Astrocyte of the spinal cord (primary cell): ENCODE results near the gene DESI2.

Experiments used
- DNase-seq: peaks from one replicate; pipeline ENCODE4 v3.0.0; 2011; ENCODE audit warnings: low read depth, low spot score
- H3K4me3 ChIP-seq: 2 replicates; pipeline ENCODE4 v1.5.1; 2011; ENCODE audit warnings: low read depth, mild to moderate bottlenecking, low read length, moderate library complexity
- in situ Hi-C: cut with HindIII; loops from 2 replicates; pipeline ENCODE4 v1.10.0; 2017; ENCODE audit warnings: low sequenced_read_pairs
- TF ChIP-seq, protein P1 (sequence below): IDR thresholded peaks from 2 replicates; pipeline ENCODE4 v1.5.1; 2012; ENCODE audit warnings: low read depth, mild to moderate bottlenecking, low read length, inconsistent platforms

DESI2 gene

DNA sequence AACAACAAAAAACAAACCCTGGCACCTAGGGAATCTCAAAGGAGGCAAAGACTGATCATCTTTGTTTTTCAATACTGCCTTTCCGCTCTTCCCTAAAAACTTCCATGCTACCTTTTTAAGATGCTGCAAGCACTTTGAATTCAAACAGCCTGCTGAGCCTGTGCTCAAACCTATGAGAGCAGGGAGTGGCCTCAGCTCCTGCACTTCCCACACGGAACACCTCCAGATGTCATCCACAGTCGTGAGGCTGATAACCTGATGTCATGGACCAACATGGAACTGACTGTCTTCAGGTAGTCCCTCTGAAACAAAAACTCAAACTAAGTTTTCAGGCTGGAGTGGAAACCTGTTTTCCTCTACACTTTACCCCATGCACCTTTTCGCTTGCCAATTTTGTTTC, 46.8 kb downstream of the DESI2 start:
- DNase-seq = no peak
- in situ Hi-C loops = no loop called here
- TF ChIP-seq, protein P1, sequence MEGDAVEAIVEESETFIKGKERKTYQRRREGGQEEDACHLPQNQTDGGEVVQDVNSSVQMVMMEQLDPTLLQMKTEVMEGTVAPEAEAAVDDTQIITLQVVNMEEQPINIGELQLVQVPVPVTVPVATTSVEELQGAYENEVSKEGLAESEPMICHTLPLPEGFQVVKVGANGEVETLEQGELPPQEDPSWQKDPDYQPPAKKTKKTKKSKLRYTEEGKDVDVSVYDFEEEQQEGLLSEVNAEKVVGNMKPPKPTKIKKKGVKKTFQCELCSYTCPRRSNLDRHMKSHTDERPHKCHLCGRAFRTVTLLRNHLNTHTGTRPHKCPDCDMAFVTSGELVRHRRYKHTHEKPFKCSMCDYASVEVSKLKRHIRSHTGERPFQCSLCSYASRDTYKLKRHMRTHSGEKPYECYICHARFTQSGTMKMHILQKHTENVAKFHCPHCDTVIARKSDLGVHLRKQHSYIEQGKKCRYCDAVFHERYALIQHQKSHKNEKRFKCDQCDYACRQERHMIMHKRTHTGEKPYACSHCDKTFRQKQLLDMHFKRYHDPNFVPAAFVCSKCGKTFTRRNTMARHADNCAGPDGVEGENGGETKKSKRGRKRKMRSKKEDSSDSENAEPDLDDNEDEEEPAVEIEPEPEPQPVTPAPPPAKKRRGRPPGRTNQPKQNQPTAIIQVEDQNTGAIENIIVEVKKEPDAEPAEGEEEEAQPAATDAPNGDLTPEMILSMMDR = no peak
- no peak overlapping the region for H3K4me3 ChIP-seq

DNA sequence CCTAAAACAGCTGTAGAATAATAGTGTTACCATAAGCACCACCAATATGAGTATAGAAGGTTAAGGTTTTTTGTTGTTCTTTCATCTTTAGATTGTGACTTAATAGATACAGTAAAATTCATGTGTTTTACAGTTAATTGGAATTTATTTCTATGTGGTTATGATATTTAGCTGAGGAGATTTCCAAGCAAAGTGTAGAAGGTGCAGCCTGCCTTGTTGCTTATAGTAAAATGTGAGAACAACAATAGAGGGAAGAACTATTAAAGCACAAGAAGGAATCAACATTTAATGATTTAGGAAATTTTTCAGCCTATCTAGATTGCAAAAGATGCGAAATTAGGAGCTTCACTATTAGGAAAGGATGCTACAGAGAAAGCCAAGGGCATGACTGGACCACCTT, 47.9 kb downstream of the DESI2 start:
- DNase-seq = no peak
- TF ChIP-seq, protein P1 = no peak
- H3K4me3 ChIP-seq = no peak overlapping the region
- in situ Hi-C loops = no loop called here

DNA sequence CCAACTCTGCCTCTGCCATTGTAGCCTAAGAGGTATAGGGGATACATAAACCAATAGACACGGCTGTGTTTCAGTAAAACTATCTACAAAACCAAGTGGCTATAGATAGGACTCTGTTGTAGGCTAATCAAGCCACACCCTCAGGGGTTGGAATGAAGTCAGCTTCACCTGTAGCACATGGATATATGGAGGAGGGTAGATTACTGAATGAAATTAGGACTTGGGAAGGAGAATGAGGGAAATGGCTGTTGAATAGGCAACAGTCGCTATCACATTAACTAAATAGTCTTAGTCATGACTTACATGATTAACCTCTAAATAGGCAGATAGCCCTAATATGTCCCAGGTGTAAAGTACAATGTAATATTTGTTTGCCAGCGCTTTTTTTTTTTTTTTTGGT, 49.7 kb downstream of the DESI2 start:
- H3K4me3 ChIP-seq = no peak overlapping the region
- TF ChIP-seq, protein P1 = no peak
- DNase-seq = no peak
- in situ Hi-C loops = no loop called here

DNA sequence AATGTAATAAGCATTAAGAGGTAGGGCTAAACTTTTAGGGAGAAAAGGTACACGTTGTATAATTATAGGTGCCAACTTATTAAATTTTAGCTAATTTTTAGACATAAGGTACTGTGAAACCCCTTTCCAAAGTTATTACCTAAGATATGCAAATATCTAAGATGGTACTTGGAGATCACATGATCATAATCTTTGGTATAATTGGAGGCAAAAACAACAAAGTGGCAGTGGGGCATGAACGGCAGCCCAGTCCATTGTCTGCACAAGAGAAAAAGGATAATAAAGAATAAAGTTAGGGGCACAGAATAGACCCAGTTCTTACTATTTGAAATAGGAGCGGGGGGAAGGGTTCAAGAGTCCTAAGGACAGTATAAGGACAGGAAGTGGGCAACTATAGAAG, 51.2 kb downstream of the DESI2 start:
- in situ Hi-C loops = no loop called here
- H3K4me3 ChIP-seq = no peak overlapping the region
- TF ChIP-seq, protein P1 = no peak
- DNase-seq = no peak

DNA sequence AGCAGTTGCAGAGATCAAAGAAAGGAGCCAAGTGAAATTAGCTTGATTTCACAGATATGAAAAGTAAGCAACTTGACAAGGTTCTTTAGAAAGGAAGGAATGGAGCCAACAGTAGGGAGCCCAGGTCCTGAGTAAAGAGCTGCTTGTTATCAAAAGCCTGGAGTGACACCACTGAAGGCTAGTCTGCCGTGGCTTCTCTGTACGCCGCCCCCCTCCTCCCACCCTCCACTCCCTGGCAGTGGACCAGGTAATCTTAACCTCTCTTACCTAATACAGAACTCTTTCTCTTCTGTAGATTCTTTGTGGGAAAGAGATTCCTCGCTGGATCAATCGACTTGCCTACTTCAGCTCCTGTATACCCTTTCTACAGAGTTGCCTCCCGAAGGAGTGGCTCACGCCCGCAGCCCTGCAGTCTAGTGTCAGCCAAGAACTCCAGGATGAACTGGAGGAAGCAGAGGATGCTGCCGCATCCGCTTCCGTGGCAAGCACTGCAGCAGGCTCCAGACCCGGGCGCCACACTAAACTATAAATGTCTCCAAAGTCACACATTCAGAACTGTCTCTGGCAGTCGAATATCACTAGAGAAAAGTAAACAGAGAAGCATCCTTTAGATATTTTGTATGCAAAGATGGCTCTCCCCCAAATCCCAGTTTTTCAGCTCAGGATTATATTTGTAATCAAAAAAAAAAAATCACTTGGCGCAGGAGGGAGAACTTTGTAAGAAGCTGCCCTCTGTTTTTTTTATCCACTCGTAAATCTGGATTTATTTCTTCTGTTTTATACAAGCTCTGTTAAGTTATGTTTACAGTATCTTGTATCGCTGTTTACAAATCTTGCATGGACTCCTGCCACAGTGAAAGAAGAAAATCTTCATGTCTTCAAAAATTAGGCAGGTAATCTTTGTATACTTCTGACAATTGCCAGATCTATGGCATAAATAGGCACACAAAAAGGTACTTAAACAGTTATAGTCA, 52.6 kb downstream of the DESI2 start:
- no peak for DNase-seq
- in situ Hi-C loops = no loop called here
- no peak overlapping the region for H3K4me3 ChIP-seq
- TF ChIP-seq, protein P1 = no peak

DNA sequence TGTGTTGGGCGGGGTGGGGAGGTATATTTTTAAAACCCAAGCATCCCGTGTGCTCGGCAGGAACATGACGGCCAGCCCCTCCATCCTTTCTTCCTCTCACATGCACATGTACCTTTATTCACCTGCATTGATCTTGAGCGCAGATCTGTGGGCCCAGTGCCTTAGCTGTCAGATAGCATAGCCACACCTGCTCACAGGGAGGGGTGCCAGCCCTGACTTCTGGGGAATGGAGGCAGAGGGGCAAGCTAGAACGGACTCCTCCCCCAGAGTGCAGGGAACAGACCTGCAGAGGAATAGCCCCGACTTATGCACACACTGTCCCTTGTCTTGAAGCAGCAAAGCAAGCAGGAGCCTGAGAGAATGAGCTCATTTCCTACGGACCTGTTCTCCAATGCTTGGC, 56.1 kb downstream of the DESI2 start:
- DNase-seq = no peak
- in situ Hi-C loops = no loop called here
- TF ChIP-seq, protein P1 = no peak
- no peak overlapping the region for H3K4me3 ChIP-seq
